ENCODE measurements around the gene BCKDHB.
"Not testable (repeated sequence)": the region's sequence is repeated elsewhere in the genome, so short reads cannot be mapped to it uniquely, and the experiment has no call there.

DNA sequence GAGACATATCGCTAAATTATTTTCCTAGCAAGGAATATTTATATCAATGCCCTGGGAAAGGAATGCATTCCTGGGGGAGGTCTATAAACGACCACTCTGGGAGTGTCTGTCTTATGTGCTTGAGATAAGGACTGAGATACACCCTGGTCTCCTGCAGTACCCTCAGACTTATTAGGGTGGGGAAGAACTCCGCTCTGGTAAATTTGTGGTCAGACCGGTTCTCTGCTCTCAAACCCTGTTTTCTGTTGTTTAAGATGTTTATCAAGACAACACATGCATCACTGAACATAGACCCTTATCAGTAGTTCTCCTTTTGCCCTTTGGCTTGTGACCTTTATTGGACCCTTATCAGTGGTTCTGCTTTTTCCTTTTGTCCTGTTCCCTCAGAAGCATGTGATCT is 188.1 kb downstream of the BCKDHB start:
- TF ChIP-seq, protein P1, sequence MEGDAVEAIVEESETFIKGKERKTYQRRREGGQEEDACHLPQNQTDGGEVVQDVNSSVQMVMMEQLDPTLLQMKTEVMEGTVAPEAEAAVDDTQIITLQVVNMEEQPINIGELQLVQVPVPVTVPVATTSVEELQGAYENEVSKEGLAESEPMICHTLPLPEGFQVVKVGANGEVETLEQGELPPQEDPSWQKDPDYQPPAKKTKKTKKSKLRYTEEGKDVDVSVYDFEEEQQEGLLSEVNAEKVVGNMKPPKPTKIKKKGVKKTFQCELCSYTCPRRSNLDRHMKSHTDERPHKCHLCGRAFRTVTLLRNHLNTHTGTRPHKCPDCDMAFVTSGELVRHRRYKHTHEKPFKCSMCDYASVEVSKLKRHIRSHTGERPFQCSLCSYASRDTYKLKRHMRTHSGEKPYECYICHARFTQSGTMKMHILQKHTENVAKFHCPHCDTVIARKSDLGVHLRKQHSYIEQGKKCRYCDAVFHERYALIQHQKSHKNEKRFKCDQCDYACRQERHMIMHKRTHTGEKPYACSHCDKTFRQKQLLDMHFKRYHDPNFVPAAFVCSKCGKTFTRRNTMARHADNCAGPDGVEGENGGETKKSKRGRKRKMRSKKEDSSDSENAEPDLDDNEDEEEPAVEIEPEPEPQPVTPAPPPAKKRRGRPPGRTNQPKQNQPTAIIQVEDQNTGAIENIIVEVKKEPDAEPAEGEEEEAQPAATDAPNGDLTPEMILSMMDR (IDR thresholded peaks at IDR 0.05): not testable (repeated sequence)
- TF ChIP-seq POLR2A (IDR thresholded peaks at IDR 0.05): not testable (repeated sequence)

All from lower leg skin (tissue), 3 donors.